ENCODE measurements around the gene RAD51C.
A peak's percentile ranks its signal among the peaks of the same experiment; 100 is the strongest.
"Not testable (repeated sequence)": the region's sequence is repeated elsewhere in the genome, so short reads cannot be mapped to it uniquely, and the experiment has no call there.

Gene RAD51C

GRCh38 chr17:58692239-58693055 is at the start of gene RAD51C:
Gene RAD51C, plus strand, starts transcription at chr17:58692602. Its CDS starts 42 bp downstream, at chr17:58692644.
- DNase-seq, result peak; percentile 89

- no peak for DNase-seq
Observed at GRCh38 chr17:58643147-58643546, 49.3 kb upstream of the RAD51C start.

- no peak for DNase-seq
Observed at GRCh38 chr17:58648236-58648635, 44.2 kb upstream of the RAD51C start.

DNA sequence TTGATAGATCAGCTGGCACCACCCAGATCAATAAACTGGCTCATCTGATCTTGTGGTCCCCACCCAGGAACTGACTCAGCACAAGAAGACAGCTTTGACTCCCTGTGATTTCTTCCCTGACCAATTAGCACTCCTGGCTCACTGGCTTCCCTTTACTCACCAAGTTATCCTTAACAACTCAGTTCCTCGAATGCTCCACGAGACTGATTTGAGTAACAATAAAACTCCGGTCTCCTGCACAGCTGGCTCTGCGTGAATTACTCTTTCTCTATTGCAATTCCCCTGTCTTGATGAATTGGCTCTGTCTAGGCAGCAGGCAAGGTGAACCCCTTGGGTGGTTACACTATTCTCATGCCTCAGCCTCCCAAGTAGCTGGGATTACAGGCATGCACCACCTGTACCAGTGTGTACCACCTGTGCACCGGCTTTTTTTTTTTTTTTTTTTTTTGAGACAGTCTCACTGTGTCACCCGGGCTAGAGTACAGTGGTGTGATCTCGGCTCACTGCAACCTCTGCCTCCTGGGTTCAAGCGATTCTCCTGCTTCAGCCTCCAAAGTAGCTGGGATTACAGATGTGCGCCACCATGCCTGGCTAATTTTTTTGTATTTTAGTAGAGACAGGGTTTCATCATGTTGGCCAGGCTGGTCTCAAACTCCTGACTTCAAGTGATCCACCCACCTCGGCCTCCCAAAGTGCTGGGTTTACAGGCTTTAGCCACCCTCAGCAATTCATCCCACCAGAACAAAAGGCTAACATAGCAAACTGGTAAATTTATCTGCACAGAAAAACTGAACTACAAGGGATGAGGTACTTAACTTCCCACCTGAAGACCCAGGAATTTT is 34.2 kb upstream of the RAD51C start:
- DNase-seq, result not testable (repeated sequence)

GRCh38 chr17:58658804-58659713 is 33.3 kb upstream of the RAD51C start:
- DNase-seq, result peak; percentile 65

DNA sequence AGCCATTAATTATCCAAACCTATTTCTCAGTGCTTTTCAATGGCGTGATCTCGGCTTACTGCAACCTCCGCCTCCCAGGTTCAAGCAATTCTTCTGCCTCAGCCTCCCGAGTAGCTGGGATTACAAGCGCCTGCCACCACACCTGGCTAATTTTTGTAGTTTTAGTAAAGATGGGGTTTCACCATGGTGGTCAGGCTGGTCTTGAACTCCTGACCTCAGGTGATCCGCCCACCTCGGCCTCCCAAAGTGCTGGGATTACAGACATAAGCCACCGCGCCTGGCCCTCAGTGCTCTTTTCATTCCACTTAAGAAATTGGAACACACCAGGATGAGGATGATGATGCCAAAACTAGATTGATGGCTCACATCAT is 32.7 kb upstream of the RAD51C start:
- DNase-seq, result not testable (repeated sequence)

GRCh38 chr17:58660621-58661020 is 31.8 kb upstream of the RAD51C start:
- no peak for DNase-seq

- DNase-seq, result no peak
Observed at GRCh38 chr17:58661499-58661898, 30.9 kb upstream of the RAD51C start.

DNA sequence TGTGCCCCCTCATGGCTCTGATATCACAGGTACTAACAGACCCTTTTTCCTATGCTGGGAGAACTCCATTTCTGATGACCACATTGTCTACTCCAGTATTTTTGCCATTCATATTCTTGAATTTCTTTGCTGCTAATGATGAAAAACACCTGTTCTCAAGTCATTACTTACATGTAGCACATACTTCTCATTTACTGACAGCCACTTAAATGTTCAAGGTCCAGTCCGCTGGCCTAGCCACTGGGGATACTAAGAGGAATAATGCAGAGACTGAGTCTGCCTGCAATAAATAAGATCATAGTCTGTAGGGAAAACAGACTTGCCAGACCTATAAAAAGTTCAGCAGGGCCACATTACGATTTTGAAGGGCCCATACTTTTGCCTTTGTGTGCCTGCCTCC is 28.1 kb upstream of the RAD51C start:
- DNase-seq, result no peak

DNA sequence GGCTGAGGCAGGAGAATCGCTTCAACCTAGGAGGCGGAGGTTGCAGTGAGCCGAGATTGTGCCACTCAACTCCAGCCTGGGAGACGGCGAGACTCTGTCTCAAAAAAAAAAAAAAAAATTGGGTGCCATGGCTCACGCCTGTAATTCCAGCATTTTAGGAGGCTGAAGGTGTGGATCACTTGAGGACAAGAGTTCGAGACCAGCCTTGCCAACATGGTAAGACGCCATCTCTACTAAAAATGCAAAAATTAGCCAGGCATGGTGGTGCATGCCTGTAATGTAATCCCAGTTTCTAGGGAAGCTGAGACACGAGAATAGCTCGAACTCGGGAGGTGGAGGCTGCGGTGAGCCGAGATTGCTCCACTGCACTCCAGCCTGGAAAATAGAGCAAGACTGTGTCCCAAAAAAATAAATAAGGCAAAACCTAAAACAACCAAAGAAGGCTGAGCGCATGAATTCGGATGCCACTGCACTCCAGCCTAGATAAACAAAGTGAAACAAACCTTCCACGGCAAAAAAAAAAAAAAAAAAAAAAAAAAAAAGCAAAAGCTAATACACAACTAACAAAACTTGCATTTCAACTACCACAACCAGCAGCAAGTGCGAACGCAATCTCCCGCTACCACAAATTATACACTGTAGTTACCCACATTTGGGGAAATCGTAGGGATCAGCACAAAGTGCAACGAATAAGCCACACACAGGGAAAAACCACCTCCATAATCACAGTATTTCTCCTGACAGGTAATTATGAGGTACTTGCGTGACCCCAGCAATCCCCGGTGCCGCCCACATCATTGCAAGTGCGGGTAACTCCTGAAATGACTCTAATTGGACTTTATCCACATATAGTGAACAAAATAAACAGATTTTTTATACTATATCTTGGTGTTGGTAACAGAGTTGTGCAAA is 26.2 kb upstream of the RAD51C start:
- no peak for DNase-seq

- DNase-seq, result peak; percentile 15
Observed at GRCh38 chr17:58666858-58667267, 25.5 kb upstream of the RAD51C start.

- no peak for DNase-seq
Observed at GRCh38 chr17:58667934-58668597, 24.3 kb upstream of the RAD51C start.

DNA sequence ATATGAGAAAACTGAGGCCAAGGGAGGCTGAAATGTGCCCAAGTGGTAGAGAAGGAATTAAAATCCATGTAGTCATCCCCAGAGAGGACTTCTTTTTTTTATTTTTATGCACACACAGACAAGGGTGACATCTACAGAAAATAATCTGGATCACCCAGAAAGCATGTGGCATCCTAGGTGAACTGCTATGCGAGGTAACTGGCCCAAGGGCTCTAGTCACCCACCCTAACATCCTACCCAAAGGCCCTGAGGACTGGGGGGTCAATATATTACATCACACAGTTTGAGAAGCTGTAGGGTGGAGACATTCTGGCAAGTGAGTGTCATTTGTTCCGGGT is 23.8 kb upstream of the RAD51C start:
- DNase-seq, result no peak

DNA sequence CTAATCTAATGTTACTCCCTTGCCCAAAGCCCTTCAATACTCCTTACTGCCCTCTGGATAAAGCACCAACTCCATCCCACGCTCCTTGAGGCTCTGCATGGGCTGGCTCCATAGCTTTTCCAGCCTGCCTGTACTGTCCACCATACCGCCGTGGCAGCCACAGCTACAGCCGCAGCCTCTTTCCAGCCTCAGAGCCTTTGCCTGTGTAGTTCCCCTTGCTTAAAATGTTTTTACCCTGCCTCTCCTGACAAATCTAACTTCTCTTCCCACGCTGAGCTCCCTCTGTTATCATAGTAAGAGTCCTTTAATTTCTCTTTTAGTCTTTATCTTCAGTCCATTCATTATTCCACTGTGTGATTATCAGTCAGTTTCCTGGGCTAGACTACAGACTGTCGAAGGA is 22.5 kb upstream of the RAD51C start:
- no peak for DNase-seq

- no peak for DNase-seq
Observed at GRCh38 chr17:58671969-58672368, 20.4 kb upstream of the RAD51C start.

DNA sequence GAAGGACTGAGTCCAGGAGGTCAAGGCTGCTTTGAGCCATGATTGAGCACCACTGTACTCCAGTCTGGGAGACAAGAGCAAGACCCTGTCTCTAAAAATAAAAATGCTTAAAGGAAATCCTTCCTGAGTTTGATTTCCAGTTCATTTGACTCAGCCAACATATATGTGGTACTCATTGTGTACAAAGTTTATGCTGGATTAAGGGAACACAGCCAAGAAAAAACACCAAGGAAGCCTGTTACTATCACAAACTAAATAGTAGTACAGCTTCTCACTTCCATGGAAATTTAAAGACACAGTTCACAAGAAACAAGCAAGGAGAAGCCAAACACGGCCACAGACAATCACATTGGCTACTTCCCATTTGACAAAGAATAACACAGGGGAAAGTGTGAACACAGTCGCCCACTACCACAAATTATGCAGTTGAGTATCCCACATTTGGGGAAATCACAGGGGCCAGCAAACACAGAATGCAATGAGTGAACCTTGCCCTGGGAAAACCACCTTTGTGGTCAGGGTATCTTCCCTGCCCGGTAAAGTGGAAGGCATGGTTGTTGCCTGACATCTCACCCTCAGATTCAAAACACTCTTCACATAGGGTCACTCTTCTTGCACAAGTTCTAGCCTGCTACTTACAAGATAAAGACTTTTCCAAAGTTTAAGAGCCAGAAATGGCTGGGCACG is 15.1 kb upstream of the RAD51C start:
- DNase-seq, result no peak

GRCh38 chr17:58678287-58678686 is 14.1 kb upstream of the RAD51C start:
- not testable (repeated sequence) for DNase-seq

DNA sequence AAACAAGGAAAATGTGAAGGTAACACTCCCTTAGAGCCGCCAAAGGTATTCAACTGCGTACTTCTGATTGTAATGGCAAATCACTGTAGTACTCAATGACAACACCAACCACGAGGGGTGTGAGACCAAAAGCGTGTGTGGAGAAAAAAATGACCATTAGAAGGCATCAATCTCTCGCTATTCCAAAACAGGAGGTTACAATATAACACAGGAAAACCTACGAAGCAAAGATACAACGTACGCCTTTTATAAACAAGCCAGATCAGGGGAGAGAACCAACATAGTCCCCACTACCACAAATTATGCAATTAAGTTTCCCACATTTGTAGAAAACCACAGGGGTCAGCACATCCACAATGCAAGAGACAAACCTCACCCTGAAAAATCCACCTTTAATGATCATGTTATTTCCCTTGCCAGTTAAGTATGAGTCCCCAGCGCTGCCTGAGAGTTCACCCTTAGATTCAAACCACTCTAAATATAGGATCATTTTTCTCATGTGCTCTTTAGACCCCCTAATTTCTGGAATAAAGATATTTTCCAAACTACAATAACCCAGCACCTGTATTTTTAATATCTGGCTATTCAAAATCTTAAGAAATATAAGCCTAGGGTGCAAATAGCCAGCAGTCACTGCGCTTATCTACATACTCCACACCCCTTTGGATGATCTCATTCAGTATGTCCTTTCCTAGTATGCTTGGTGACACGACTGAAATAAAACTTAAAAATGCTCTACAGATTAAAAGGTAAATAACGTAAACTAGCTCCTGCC is 13.0 kb upstream of the RAD51C start:
- DNase-seq, result no peak

- DNase-seq, result no peak
Observed at GRCh38 chr17:58680038-58680369, 12.4 kb upstream of the RAD51C start.

DNA sequence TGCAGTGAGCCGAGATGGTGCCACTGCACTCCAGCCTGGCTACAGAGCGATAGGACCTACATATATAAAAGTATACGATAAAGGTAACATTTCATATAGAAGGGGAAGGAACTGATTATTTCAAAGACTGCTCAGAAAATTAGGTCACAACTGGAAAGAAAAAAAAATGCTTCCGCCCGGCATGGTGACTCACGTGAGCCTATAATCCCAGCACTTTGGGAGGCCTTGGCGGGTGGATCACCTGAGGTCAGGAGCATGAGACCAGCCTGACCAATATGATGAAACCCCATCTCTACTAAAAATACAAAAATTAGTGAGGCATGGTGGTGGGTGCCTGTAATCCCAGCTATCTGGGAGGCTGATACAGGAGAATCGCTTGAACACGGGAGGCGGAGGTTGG is 8.4 kb upstream of the RAD51C start:
- no peak for DNase-seq

All from activated naive CD4-positive, alpha-beta T cell treated with anti-CD3 and anti-CD28 coated beads, Interleukin-2, amount 50 U/mL, for 16 hours (primary cell).